ENCODE results near the gene ZBTB22. TPM values are rescaled to one million over a fixed set of nuclear protein-coding genes. Genes with fewer than 3 reads are reported as not detected.
"Not testable (repeated sequence)": the region's sequence is repeated elsewhere in the genome, so short reads cannot be mapped to it uniquely, and the experiment has no call there.

ZBTB22 gene
- polyA plus RNA-seq, 4 donors, result 23.9 to 26.2 (median 25.2) TPM

DNA sequence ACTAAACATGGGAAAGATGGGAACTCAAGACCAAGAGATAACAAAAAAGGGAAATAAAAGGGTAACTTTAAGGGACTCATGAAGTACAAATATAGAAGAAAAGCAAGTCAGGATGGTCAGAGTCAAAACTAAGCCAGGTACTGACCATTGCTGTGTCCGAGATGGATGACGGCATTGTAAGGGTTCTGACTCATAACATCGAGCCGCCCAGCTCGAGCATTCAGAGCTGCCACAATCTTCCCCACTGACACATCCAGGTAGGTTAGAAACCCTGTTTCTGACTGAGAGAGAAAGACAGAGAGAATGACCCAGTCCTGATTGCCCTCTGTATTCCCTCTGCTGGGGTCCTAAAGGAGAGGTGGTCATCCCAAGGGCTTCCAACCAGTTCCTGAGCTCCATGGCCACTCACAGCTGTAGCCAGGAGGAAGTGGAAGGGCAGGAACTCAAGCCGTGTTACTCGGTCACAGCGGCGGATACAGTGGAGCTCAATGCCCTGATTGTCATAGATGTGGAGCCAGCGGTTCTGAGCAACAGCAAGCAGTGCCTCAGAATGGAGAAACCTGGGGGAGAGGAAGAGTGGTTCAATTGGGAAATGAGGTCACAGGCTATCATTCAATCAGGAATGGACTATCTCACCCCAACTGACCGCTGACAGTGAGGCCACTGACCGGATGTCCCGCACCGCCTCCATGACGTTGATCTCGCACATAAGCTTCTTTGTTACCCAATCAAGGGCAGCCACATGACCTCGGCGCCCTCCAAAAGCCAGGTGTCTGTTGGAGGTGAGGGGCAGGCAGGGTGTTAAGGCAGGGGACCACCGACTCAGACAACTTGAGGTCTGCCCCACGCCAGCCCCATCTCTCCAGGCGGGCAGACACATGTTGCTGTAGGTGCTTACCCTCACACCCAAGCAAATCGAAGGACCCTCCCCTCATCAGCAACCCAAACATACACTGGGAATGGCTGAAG, 30.3 kb downstream of the ZBTB22 start:
- DNase-seq (ENCODE audit: low read depth in 4 of 4, low spot score in 3 of 4), result no peak

DNA sequence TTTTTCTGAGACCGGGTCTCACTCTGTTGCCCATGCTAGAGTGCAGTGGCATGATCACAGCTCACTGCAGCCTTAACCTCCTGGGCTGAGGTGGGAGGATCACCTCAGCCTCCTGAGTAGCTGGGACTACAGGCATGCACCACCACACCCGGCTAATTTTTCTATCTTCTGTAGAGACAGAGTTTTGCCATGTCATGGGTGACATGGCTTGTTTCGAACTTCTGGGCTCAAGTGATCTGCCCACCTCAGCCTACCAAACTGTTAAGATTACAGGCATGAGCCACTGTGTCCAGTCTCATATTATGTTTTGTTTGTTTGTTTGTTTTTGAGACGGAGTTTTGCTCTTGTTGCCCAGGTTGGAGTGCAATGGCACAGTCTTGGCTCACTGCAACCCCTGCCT, 32.3 kb downstream of the ZBTB22 start:
- DNase-seq (ENCODE audit: low read depth in 4 of 4, low spot score in 3 of 4), result not testable (repeated sequence)

DNA sequence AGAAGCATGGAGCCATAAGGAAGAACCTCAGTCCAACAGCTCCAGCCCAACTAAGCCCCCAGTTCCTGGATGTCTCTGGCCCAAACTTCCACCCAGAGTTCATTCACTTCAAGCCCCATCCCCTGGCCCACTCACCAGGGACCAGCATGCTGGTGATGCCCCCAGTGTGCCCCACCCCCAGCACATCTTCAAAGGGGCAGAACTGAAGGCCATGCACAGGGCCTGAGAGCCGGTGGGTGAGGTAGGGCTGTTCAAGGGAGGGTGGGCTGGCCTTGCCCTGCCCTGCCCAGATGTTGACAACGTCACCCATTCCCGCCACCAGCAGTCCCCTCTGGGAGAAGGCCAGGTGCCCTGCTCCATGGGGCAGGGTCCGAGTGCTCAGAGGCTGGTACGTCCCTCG, 37.0 kb downstream of the ZBTB22 start:
- DNase-seq (ENCODE audit: low read depth in 4 of 4, low spot score in 3 of 4), result no peak

DNA sequence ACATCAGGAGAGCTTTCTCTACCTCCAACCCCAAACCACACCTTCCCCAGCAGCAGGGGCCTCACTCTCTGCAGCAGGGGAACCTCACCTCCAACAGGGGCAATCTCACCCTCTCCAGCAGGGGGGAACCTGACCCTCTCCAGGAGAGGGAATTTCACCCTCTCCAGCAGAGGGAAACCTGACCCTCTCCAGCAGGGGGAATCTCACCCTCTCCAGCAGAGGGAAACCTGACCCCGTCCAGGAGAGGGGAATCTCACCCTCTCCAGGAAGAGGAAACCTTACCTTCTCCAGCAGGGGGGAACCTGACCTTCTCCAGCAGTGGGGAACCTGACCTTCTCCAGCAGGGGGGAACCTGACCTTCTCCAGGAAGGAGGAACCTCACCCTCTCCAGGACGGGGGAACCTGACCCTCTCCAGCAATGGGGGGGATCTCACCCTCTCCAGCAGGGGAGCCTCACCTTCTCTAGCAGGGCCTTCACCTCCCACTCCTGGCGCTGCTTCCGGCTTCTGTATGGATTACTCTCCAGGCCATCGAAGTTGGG, 37.5 kb downstream of the ZBTB22 start:
- no peak for DNase-seq (ENCODE audit: low read depth in 4 of 4, low spot score in 3 of 4)

DNA sequence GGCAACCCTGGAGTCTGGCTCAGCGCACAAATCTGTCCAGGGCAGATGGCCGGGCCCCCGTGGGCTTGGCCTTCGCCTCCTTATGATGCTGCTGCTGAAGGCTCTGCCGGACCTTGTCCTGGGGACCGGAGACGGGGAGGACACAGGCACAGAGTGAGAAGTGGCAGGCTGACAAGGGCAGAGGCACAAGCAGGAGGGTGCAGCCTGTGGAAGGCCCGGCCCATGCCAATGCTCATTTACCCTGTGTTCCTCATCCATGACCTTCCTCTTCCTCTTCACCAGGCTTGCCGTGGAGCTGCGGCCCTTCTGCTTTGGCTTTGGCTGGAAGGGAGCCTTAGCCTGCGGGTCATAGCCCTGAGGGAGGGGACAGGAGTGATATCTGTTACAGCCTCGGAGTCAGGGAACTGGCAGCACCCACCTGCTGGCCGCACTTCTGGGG, 38.3 kb downstream of the ZBTB22 start:
- DNase-seq (ENCODE audit: low read depth in 4 of 4, low spot score in 3 of 4), result no peak

DNA sequence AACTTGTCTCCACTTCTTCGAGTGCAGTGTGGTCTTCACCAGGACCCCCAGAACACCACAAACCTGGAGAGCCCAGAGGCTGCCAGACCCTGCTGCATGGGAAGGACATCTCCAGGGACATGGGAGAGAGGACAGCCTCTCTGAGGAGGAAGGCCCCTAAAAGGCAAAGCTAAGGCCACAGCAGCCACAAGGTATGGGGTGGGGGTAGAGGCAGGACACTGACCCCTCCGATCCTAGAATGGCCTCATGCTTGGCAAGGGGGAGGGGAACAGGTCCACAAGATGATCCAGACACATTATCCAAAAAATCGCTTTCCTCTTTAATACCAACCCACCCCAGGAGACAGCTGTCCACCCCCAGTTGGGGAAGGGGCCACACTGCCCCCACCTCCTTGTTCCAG, 38.7 kb downstream of the ZBTB22 start:
- DNase-seq (ENCODE audit: low read depth in 4 of 4, low spot score in 3 of 4), result no peak

DNA sequence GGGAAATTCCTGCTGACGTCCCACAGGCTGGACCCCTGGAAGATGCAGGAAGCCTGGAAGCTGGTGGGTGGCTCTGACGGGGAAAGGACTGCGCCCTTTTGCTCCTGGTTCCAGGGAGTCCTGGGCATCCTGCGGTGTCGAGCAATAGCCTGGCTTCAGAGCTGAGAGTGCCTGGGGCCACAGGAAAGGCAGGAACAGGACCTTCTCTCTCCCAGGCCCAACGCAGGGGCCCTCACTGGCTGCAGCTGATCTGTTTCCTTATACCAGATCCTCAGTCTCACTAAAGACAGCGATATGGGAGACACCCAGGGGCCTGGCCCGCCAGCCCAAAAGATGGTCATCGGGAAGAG, 39.2 kb downstream of the ZBTB22 start:
- no peak for DNase-seq (ENCODE audit: low read depth in 4 of 4, low spot score in 3 of 4)

DNA sequence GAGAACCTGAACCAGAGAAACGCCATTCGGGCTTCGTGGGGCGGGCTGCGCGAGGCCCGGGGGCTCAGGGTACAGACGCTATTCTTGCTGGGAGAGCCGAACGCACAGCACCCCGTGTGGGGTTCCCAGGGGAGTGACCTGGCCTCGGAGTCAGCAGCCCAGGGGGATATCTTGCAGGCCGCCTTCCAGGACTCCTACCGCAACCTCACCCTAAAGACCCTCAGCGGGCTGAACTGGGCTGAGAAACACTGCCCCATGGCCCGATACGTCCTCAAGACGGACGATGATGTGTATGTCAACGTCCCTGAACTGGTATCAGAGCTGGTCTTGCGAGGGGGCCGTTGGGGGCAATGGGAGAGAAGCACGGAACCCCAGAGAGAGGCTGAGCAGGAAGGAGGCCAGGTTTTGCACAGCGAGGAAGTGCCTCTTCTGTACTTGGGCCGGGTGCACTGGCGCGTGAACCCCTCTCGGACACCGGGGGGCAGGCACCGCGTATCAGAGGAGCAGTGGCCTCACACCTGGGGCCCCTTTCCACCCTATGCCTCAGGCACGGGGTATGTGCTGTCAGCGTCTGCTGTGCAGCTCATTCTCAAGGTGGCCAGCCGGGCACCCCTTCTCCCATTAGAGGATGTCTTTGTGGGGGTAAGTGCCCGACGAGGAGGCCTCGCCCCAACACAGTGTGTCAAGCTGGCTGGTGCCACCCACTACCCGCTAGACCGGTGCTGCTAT, 39.7 kb downstream of the ZBTB22 start:
- no peak for DNase-seq (ENCODE audit: low read depth in 4 of 4, low spot score in 3 of 4)

DNA sequence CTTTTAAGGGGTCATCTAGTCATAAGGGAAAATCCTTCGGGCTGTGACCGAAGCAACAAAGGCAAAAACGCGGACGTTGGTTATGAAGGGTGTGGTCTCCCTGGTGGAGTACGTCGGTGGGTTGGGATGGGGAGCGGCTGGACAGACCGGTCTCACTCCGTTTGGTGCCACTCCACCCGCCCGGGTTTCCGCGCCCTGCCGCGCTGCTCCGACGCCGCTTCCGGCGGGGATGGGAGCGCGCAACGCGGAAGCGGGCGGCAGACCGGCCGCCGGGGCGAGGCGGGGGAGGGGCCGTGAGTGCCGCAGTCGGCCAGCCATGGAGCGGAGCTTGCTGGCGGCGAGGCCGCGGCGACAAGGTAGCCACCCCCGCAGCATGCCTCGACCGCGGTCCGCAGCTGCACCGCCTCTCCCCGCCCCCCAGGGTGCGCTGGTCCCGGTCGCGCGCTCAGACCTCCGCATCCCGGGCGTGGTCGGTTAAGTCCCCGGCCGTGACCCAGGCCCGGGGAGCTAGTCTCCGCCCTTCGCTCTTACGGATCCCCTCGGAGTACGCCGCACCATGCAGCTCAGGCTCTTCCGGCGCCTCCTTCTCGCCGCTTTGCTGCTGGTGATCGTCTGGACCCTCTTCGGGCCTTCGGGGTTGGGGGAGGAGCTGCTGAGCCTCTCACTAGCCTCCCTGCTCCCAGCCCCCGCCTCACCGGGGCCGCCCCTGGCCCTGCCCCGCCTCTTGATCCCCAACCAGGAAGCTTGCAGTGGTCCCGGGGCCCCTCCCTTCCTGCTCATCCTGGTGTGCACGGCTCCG, 40.5 kb downstream of the ZBTB22 start, which contains the start of gene B3GALT4:
Gene B3GALT4, plus strand, starts transcription at position 260 of the 799 bp plus-strand sequence. Its CDS starts 297 bp downstream, at position 557.
- DNase-seq (ENCODE audit: low read depth in 4 of 4, low spot score in 3 of 4), result peak in 1 of 4 donors; percentile 58

DNA sequence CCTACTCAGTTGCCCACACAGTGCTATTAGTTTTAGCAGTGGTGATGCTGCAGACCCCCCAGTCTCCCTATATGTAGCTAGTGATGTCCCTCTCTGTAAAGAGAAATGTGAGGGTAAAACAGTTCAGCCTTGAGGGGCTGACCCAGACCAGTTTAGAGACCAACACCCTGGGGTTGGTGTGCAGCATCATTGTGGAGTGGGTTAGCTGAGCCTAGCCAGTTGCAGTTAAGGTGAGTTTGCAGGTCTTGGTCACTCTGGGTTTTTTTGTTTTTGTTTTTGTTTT, 41.0 kb downstream of the ZBTB22 start:
- no peak for DNase-seq (ENCODE audit: low read depth in 4 of 4, low spot score in 3 of 4)

DNA sequence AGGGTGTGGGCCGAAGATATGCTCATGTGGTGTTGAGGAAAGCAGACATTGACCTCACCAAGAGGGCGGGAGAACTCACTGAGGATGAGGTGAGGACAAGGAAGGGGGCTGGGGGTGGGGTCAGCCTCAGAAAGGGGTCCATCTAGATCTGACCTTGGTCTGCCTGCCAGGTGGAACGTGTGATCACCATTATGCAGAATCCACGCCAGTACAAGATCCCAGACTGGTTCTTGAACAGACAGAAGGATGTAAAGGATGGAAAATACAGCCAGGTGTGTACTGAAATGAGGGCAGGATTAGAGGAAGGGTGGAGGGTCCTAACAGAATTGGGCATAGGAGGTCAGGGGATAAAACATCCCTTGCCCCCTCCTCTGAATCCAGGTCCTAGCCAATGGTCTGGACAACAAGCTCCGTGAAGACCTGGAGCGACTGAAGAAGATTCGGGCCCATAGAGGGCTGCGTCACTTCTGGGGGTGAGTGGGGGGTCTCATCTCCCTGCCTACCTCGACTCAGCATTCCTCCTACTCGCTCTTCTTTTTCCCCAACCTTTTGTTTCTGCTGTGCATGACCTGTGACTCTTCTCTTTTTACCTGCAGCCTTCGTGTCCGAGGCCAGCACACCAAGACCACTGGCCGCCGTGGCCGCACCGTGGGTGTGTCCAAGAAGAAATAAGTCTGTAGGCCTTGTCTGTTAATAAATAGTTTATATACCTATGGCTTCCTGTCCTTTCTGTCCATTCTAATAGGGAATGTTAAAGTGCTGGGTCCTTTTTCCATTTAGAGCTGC, 41.6 kb downstream of the ZBTB22 start:
- not testable (repeated sequence) for DNase-seq (ENCODE audit: low read depth in 4 of 4, low spot score in 3 of 4)

DNA sequence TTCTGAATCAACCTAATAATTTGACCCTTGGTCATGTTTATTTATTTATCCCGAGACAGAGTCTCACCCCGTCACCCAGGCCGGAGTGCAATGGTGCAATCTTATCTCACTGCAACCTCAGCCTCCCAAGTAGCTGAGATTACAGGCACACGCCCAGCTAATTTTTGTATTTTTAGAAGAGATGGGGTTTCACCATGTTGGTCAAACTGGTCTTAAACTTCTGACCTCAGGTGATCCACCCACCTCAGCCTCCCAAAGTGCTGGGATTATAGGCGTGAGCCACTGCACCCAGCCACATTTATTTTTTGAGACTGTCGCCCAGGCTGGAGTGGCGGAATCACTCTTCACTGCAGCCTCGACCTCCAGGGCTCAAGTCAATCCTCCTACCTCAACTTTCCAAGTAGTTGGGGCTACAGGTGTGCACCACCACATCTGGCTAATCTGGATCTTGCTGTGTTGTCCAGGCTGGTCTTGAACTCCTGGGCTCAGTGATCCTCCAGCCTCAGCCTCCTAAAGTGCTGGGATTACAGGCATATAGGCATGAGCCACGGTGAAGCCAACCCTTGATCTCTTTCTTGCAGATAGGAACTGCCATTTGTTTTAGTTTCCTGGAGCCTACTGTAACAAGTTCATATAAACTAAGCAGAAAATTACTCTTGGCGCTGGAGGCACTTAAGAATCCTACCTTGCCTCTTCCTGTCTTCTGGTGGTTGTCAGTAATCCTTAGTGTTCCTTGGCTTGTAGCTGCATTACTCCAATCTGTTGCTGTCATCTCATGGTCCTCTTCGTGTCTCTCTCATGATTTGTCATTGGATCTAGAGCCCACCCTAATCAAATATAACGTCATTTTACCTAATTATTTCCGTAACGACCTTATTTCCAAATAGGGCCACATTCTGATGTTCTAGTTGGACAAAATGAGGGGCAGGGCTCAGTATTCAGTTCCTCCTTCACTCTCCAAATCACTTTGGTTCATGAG, 43.3 kb downstream of the ZBTB22 start:
- no peak for DNase-seq (ENCODE audit: low read depth in 4 of 4, low spot score in 3 of 4)

DNA sequence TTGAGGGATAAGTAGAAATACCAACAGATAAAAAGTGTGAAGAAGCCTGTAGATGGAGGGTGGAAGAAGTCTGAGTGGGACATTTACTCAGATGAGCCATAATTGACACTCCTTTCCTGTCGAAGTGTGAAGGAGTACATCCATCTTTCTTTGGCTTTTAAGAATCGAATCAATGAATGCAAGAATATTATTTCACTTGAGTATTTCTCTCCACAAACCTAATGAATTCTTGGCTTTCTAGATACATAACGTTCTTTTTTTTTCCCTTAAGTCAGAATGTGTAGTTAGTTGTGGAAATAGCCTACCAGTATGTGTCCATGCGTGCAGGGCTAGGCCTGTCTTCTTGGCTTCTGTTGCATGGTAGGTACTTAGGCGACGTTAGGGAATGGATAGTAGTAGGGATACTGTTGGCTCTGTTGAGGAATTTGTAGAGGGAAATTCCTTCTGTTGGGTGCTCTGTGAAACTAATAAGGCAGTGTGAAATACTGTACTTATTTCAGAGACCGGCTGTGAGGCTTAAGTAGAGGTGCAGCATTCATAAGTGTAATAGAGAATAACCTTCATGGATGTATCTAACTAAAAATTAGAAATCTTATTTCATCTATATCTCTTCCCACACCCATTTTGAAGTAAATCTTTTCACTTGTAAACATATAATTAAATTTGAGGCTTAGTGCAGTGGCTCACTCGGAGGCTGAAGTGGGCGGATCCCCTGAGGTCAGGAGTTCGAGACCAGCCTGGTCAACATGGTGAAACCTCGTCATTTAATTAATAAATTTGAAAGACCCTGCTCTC, 44.2 kb downstream of the ZBTB22 start:
- no peak for DNase-seq (ENCODE audit: low read depth in 4 of 4, low spot score in 3 of 4)

DNA sequence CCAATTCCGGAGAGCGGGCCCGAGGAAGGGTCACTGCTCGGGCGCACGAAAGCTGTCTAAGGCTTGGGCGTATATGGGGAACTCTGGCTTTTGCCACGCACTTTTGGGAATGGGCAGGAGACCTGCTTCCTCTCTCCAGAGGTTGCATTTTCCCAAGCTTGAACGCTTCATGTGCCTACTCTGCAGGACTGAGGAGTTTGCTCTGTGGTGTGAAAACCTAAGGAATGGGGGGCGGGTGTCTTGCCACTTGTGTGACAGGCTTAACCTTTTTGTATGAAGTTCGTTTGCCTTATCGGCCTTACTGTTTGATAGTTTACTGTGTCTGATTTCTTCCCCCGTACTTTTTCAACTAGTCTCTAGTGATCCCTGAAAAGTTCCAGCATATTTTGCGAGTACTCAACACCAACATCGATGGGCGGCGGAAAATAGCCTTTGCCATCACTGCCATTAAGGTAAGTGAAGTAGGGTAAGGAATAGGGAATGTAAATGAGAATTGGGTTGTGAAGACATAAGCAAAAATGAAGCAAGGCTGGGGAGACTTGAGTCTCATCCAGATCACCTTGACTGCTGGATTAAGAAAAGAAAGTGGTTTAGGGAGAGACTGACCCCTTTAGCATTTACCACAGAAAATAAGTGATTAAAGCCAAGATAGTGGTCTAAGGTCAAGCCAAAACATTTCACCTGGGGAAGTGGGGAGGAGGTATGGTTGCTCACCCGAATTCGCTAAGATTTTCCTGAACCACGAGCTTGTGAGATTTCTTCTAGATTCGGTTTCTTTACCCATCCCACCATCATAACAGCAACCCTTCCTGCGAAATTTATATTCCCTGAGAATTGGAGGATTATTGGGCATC, 45.0 kb downstream of the ZBTB22 start:
- DNase-seq (ENCODE audit: low read depth in 4 of 4, low spot score in 3 of 4), result no peak

DNA sequence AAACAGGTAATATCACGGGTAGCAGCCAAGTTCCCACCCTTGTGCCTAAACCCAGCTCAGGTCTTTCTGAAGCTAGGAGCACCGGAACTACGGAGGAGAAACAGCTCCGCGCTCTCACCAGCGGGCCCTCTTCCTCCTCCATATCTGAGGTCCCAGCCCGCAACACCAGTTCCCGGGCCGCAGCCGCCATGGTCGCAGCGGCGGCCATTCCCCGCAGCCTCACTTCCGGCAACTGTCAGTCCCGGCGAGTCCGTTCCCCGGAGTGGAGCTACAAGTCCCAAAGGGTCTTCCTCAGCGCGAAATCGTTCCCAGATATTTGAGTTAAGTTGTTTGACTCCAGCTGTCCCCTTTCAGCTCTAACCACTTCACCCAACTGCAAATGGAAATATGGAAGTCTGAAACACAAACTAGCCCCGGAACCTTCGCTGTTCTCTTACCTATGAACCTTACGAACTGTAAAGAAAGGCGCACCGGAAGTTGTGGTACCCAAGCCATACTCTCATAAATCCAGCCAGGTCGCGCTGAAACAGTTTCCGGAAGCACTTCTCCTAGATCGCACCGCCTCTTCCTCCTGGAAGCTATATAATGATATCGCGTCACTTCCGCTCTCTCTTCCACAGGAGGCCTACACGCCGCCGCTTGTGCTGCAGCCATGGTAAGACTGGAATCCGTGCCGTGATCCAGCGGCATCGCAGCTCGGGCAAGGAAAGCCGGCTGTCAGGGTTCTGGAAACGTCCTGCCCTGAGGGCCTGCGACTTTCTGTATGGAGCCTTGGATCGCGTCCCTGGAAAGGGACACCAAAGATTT, 45.9 kb downstream of the ZBTB22 start, which contains the start of the genes RPS18 and VPS52:
Gene RPS18, plus strand, starts transcription at position 608 of the 807 bp plus-strand sequence. Its CDS starts 45 bp downstream, at position 653.
Gene VPS52, minus strand, starts transcription at position 409 of the 807 bp plus-strand sequence. Its CDS starts 201 bp downstream, at position 208.
- DNase-seq (ENCODE audit: low read depth in 4 of 4, low spot score in 3 of 4), result peak; percentile 93 to 99 (median 98)

DNA sequence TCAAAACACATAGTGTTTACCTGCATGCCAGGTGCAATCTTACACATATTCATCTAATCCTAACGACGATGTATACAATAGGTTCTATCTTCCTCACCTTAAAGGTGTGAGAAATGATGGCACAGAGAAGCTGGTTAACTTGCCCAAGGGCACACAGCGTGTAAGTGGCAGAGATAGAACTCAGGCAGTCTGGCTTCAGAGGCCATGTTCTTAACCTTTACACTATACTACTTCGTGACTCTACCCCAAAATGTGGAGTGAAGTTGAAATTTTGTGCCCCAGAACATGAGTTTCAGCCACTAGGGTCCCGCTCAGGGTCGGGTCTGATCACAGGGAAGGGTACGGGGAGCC, 46.5 kb downstream of the ZBTB22 start:
- DNase-seq (ENCODE audit: low read depth in 4 of 4, low spot score in 3 of 4), result no peak

All from right renal pelvis (tissue), 4 donors.